COLO668 (cell line): ENCODE measurements around the gene NTN3.
"Not testable (repeated sequence)": the region's sequence is repeated elsewhere in the genome, so short reads cannot be mapped to it uniquely, and the experiment has no call there.

ENCODE experiments used
- DNase-seq: peaks from one replicate; lab custom pipeline; 2025; ENCODE audit not compliant: unreplicated experiment; lab: John Stamatoyannopoulos, UW

Gene NTN3

GRCh38 chr16:2476741-2477140 lies 5.6 kb downstream of the NTN3 start:
- no peak for DNase-seq

- no peak for DNase-seq
Observed at GRCh38 chr16:2477327-2477726, 6.2 kb downstream of the NTN3 start.

GRCh38 chr16:2478279-2478678 lies 7.2 kb downstream of the NTN3 start:
- peak; percentile 20 for DNase-seq

GRCh38 chr16:2479996-2480395 lies 8.9 kb downstream of the NTN3 start:
- not testable (repeated sequence) for DNase-seq

- DNase-seq = peak; percentile 23
Observed at GRCh38 chr16:2480948-2481347, 9.9 kb downstream of the NTN3 start.

- DNase-seq = peak; percentile 16
Observed at GRCh38 chr16:2481676-2482075, 10.6 kb downstream of the NTN3 start.

GRCh38 chr16:2482249-2482648 lies 11.2 kb downstream of the NTN3 start:
- peak; percentile 48 for DNase-seq

- peak; percentile 74 for DNase-seq
Observed at GRCh38 chr16:2482708-2483534, 11.8 kb downstream of the NTN3 start.

GRCh38 chr16:2483939-2484897 lies 13.1 kb downstream of the NTN3 start:
- DNase-seq = no peak

- no peak for DNase-seq
Observed at GRCh38 chr16:2484898-2485508, 13.9 kb downstream of the NTN3 start.

GRCh38 chr16:2485811-2486507 lies 14.9 kb downstream of the NTN3 start:
- DNase-seq = no peak

- peak; percentile 82 for DNase-seq
Observed at GRCh38 chr16:2486645-2487516, 15.8 kb downstream of the NTN3 start.

- no peak for DNase-seq
Observed at GRCh38 chr16:2487517-2487842, 16.4 kb downstream of the NTN3 start.

- peak; percentile 73 for DNase-seq
Observed at GRCh38 chr16:2487903-2488531, 16.9 kb downstream of the NTN3 start.

GRCh38 chr16:2489581-2489980 lies 18.5 kb downstream of the NTN3 start:
- DNase-seq = no peak

GRCh38 chr16:2490190-2491105 lies 19.4 kb downstream of the NTN3 start:
- peak; percentile 81 for DNase-seq

- no peak for DNase-seq
Observed at GRCh38 chr16:2492292-2492691, 21.2 kb downstream of the NTN3 start.

GRCh38 chr16:2493605-2494004 lies 22.5 kb downstream of the NTN3 start:
- DNase-seq = no peak
